ENCODE results near the gene SPRING1.

The SPRING1 gene

GRCh38 chr12:116736962-116737773, 701 bp downstream of the SPRING1 start:
- DNase-seq: no peak

GRCh38 chr12:116735951-116736599, 1.8 kb downstream of the SPRING1 start:
- DNase-seq: no peak

DNA sequence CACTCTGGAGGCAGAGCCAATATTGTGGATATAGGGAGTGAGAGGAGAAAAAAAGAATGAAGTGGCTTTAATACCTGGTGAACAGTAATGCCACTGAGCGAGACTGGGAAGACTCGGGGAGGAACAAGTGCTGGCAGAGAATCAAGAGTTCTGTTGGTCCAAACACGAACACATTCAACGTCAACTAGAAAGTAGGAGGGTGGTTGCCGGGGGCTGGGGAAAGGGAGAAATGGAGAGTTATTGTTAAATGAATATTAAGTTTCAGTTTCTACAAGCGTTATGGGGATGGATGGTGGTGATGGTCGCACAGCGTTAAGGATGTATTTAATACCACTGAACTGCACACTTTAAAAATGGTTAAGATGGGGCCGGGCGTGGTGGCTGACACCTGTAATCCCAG, 2.8 kb downstream of the SPRING1 start:
- no peak for DNase-seq

DNA sequence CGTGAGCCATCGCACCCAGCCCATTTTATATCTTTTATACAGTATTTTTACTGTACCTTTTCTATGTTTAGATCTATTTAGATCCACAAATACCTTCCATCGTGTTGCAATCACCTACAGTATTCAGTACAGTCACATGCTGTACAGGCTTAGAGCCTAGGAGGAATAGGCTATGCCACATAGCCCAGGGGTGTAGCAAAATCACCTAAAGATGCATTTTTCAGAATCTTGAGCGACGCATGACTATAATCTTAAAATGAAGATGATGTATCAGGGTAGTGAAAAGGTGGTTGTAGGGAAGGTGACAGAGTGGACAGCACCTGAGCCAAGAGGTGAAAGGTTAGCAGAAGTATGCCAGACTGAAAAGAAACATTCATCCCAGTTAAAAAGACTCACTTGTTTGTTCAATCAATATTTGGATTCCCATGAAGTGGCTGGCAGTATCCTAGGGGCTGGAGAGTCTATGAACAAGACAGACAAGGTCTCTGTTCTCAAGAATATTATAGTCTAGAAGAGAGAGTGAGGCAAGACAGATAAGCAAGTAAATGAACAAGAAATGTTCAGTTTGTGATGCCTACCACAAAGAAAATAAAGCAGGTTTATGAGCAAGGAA, 3.6 kb downstream of the SPRING1 start:
- DNase-seq: no peak

GRCh38 chr12:116731801-116732200, 6.1 kb downstream of the SPRING1 start:
- DNase-seq: no peak

- DNase-seq: no peak
Measured at GRCh38 chr12:116727891-116728290, 10.0 kb downstream of the SPRING1 start.

GRCh38 chr12:116727261-116727660, 10.6 kb downstream of the SPRING1 start:
- no peak for DNase-seq

DNA sequence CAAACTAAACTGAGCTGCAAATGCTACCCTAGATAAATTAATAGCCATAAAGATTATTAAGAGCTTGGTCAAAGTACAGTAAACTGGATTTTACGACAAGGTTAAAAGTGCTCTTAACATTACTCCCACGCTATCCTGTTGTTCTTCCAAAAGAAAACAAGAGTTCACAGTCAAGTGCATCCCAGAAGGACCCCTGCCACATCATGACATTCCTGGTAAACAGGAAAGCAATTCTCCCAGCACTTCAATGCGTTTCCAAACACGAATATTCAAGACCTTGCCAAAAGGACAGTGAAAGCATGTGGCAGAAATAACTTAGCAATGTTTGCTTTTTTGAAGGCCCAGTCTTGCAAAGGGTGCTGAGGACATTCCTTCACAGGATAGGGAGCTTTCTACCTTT, 11.2 kb downstream of the SPRING1 start:
- DNase-seq: no peak

DNA sequence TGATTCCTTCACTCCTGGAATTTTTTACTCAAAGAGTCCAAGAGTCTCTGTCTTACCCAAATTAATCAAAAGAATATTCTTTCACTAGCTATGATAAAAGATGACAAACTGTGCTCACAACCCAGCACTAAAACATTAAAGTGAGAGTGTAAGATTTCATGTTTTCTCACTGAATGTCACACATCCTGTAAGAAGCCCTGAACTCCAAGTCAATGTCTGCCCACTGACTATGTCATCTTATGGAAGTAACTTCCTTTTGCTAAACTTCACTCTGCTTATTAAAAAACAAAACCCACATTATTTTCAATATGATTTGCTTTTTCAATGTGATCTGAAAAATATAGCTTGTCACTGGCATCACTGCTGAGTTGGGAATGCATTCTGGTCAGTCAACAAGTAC, 15.6 kb downstream of the SPRING1 start:
- DNase-seq: no peak

DNA sequence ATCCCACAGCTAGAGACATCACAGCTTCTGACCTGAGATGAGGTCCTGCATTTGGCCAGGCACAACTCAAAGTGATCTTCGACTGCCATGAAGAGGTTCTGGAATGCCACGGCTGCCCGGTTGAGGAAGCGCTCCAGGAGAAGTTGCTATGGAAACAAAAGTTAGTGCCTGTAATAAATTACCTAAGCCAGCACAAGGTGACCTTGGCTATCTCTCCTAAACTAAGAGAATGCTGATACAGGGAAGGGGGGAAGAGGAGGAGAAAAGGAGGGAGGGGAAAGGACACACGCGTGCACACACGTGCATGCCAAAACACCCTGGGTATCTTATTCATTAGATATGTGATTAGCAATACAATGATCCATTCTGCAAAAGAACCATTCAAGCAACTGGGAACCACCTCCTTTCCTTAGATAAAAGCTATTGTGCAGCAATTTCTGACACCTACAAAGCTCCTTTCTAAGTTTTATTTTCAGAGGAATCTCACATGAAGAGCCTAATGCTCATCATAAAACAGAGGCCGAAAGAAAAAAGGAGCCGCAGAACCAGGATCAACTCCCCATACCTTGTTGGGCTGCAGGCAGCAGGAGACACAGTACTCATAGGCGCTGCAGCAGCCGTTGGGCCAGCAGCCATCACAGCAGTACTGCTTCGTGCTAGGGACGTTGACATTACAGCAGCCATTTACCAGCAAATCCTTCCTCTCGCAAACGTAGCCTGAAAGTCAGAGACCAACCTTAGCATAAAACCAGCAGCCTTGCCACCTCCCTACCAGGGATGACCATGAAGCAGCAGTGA, 17.9 kb downstream of the SPRING1 start:
- DNase-seq: no peak

GRCh38 chr12:116718655-116719454, 19.0 kb downstream of the SPRING1 start:
- DNase-seq: peak; percentile 94

- DNase-seq: no peak
Measured at GRCh38 chr12:116717466-116718437, 20.1 kb downstream of the SPRING1 start.

DNA sequence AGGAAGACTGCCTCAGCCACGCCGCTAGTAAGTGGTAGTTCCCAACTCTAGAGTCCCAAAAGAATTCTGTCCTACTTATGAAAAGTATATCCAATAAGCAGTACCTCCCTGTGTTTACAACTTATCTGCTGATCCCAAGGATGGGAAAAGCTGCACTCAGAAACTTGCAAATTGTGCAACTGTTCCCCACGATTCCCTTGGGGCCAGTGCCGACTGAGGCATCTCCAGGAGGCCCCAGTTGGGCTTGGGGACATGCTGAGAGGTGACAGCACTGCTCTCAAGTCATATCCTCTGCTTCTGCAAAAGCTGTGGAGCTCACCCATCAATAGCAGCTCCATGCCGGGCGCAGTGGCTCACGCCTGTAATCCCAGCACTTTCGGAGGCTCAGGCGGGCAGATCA, 23.7 kb downstream of the SPRING1 start:
- no peak for DNase-seq

DNA sequence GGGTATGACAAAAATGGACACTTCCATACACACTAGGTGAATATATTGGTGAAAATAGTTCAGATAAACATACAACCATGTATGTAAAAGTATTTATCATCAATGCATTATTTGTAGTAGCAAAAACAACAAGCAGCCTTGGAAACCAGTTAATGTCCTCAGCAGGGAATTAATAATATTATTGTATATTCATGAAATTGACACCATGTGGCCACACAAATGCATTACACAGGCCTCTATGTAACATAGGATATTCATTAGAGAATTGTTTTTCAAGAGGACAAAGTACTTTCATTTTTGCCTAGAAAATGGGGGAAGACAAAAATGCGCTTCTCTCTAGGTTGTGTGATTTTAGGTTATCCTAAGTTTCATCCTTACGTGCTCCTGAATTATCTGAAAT, 24.3 kb downstream of the SPRING1 start:
- DNase-seq: no peak

GRCh38 chr12:116712458-116713303, 25.2 kb downstream of the SPRING1 start:
- DNase-seq: no peak

GRCh38 chr12:116710370-116711150, 27.3 kb downstream of the SPRING1 start:
- DNase-seq: no peak

DNA sequence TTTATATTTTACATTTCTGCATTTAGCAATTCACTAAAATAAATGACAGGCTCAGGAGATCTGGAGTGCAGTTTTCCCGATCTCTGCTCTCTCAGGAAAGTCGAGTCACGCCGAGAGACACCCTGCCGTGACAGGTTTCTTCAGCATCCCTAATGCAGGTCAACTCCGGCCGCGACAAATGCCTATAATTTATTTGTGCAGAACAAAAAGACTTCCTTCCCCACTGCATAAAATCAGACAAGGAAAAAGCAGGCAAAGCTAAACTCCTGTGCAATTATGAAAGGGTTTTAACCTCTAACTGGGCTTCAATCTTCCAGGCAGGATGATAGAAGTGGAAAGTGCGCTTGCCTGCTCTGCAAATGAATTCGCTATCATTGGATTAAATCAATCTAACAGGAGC, 28.1 kb downstream of the SPRING1 start:
- DNase-seq: no peak

GRCh38 chr12:116708826-116709756, 28.8 kb downstream of the SPRING1 start:
- peak; percentile 87 for DNase-seq
